ENCODE measurements around the gene GUCA1C. TPM values are rescaled to one million over a fixed set of nuclear protein-coding genes. Genes with fewer than 3 reads are reported as not detected.

The GUCA1C gene
- total and polyA plus RNA-seq, 2 of the 8 experiments (the other 6 are each of a cell fraction or from before 2014, with no cell fraction given) = not detected

DNA sequence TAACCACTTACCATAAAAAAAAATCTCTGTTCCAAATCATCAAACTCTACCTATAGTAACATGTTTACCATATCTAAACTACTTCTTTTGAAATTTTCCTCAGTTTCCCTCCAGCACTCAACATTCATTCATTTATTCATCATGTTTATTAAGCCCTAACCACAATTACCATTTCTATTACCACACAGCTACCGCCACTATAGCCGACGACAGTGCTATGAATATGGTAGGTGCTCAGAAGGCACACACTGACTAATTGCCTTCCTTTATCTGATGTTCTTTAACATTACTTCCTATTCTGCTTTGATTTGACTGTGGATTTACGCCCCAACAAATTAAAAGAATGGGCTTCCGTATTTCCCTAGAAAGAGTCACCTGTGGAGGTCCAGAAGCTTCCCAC lies 43.9 kb downstream of the GUCA1C start (continued):
- TF ChIP-seq CHD7 (IDR thresholded peaks at IDR 0.05; ENCODE audit: insufficient replicate concordance, low read length) = no peak
- TF ChIP-seq CHD1 (IDR thresholded peaks at IDR 0.05; ENCODE audit: low read depth, low read length) = no peak
- no peak for TF ChIP-seq RFX5 (IDR thresholded peaks at IDR 0.05; ENCODE audit: borderline replicate concordance, low read depth, low read length)
- no peak for TF ChIP-seq CEBPB (IDR thresholded peaks at IDR 0.05; ENCODE audit: low read depth, low read length)
- TF ChIP-seq SP2 (IDR thresholded peaks at IDR 0.05; ENCODE audit: low read length) = no peak
- TF ChIP-seq CTBP2 (IDR thresholded peaks at IDR 0.05; ENCODE audit: borderline replicate concordance, insufficient read depth, insufficient read length, low read length) = no peak
